Sigmoid colon (tissue), 4 donors: Measurements from ENCODE around the gene NOX5.

Source experiments
- POLR2A ChIP-seq, 2 donors: fragments of 450-650 bp; IDR thresholded peaks; one replicate each; pipeline ENCODE4 v1.6.1; 2016; ENCODE audit warnings: antibody characterized with exemption in 2 of 2, mild to moderate bottlenecking in 2 of 2, moderate library complexity in 2 of 2
- POLR2AphosphoS5 ChIP-seq, 4 donors: sonication (generic); formaldehyde crosslinking; IDR thresholded peaks; one replicate each; pipeline ENCODE4 v1.6.1; 2017; ENCODE audit warnings: antibody characterized with exemption in 4 of 4
- TF ChIP-seq, protein P1 (sequence below), 4 experiments: fragments of 450-650 bp in 3 of 4; fragments of 200-600 bp in 1 of 4; IDR thresholded peaks; one replicate each; pipeline ENCODE4 v1.5.1; 2016 to 2019; ENCODE audit warnings: antibody characterized with exemption in 4 of 4, mild to moderate bottlenecking in 3 of 4, moderate library complexity in 2 of 4

DNA sequence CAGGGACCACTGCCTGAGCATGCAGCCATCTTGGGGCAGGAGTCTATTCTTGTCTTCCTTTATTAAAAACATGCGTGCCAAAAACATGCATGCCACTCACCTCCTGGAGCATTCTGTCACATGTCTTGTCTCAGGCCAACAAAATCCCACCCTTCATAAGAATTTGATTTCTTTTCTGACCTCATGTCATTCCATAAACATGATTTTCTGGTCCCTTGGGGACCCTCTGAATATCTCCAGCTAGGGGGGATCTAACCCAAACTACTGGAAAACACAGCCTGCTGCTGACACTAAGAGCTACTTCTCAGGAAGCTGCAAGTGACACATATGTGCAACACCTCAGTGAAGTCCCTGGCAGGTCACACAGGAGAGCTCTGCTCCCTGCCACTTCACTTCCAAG, 26.8 kb upstream of the NOX5 start:
- TF ChIP-seq, protein P1, sequence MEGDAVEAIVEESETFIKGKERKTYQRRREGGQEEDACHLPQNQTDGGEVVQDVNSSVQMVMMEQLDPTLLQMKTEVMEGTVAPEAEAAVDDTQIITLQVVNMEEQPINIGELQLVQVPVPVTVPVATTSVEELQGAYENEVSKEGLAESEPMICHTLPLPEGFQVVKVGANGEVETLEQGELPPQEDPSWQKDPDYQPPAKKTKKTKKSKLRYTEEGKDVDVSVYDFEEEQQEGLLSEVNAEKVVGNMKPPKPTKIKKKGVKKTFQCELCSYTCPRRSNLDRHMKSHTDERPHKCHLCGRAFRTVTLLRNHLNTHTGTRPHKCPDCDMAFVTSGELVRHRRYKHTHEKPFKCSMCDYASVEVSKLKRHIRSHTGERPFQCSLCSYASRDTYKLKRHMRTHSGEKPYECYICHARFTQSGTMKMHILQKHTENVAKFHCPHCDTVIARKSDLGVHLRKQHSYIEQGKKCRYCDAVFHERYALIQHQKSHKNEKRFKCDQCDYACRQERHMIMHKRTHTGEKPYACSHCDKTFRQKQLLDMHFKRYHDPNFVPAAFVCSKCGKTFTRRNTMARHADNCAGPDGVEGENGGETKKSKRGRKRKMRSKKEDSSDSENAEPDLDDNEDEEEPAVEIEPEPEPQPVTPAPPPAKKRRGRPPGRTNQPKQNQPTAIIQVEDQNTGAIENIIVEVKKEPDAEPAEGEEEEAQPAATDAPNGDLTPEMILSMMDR (IDR thresholded peaks at IDR 0.05): no peak
- no peak for TF ChIP-seq POLR2A (IDR thresholded peaks at IDR 0.05)
- TF ChIP-seq POLR2AphosphoS5 (IDR thresholded peaks at IDR 0.05): no peak
